Activated CD4-positive, alpha-beta T cell treated with anti-CD3 and anti-CD28 coated beads, Interleukin-2, amount 10 ng/mL, durations not matched to agents 7 days and 5 days (primary cell): ENCODE results near the gene TRERF1. TPM values are rescaled to one million over a fixed set of nuclear protein-coding genes. Genes with fewer than 3 reads are reported as not detected.
A peak's percentile ranks its signal among the peaks of the same experiment; 100 is the strongest.

Source experiments
- CTCF ChIA-PET: fragments of 350-600 bp; sonication (Branson Sonifier 250); formaldehyde crosslinking; loops from one replicate; lab custom pipeline; 2021; ENCODE audit warnings: antibody characterized with exemption; lab: Charles Lee
- POLR2A ChIA-PET: fragments of 350-600 bp; sonication (Branson Sonifier 250); formaldehyde crosslinking; loops from one replicate; lab custom pipeline; 2021; ENCODE audit warnings: antibody characterized with exemption; lab: Charles Lee
- DNase-seq: peaks from one replicate; pipeline ENCODE4 v3.0.0-alpha.2; 2020
- H3K27ac Mint-ChIP-seq: one replicate; pipeline ENCODE4 v1.8.0; 2021; ENCODE audit warnings: mild to moderate bottlenecking, moderate library complexity, mixed read lengths
- H3K27me3 Mint-ChIP-seq: one replicate; pipeline ENCODE4 v1.8.0; 2021; ENCODE audit warnings: mixed read lengths
- H3K36me3 Mint-ChIP-seq: one replicate; pipeline ENCODE4 v1.8.0; 2021; ENCODE audit warnings: low read depth, mixed read lengths
- H3K4me1 Mint-ChIP-seq: one replicate; pipeline ENCODE4 v1.8.0; 2021; ENCODE audit warnings: mixed read lengths
- H3K4me3 Mint-ChIP-seq: one replicate; pipeline ENCODE4 v1.8.0; 2021; ENCODE audit warnings: mild to moderate bottlenecking, moderate library complexity, mixed read lengths
- H3K9me3 Mint-ChIP-seq: one replicate; pipeline ENCODE4 v1.8.0; 2021; ENCODE audit warnings: mixed read lengths
- total RNA-seq, 2 experiments: library from RNA; stranded (reverse); gene quantifications; one replicate each; pipeline ENCODE4 v1.2.3, GENCODE V29; 2021

TRERF1 gene
- total RNA-seq, 2 experiments from 2014 or later, result 18.6 to 20.3 TPM

GRCh38 chr6:42367353-42368011 is 84.2 kb downstream of the TRERF1 start:
- Mint-ChIP-seq H3K4me1 (peaks cover 67% of the 10 kb centered on the region), H3K9me3 (no peaks in the 10 kb centered on the region), H3K36me3 (peaks cover 9% of the 10 kb centered on the region), H3K4me3 (peak overlapping the region; percentile 45), H3K27ac (peak overlapping the region; percentile 90), H3K27me3 (no peaks in the 10 kb centered on the region)
- ChIA-PET CTCF (interaction anchor here (0.9 to 2.9 kb wide), 12 partner anchors 8 to 180 kb away, joined by 3 to 11 read pairs (median 6); no protein-coding TSS in a partner anchor), POLR2A (interaction anchor here (1.0 kb wide), 1 partner anchor 16 kb away, joined by 4 read pairs; no protein-coding TSS in a partner anchor)
- DNase-seq, result peak; percentile 47

DNA sequence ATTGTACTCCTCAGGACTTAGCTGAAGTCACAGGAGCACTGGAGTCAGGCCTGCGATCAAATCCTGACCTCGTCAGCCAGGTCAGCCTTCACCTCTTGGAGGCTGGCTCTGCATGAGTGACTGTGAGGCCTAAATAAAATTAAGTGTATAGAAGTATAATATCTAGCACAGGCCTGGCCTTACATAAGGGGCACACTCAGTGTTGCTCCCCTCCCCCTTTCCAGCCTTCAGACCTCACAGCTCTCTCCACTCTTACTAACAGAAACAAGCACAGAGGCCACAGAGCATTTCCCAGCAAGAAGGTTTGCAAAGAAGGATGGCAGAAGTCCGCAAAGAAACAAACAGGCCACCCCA is 84.8 kb downstream of the TRERF1 start:
- peak overlapping the region; percentile 45 for H3K4me3 Mint-ChIP-seq
- CTCF ChIA-PET, result interaction anchor here (0.9 to 2.9 kb wide), 11 partner anchors 9 to 181 kb away, joined by 3 to 11 read pairs (median 7); no protein-coding TSS in a partner anchor
- POLR2A ChIA-PET, result interaction anchor here (1.0 kb wide), 1 partner anchor 16 kb away, joined by 4 read pairs; no protein-coding TSS in a partner anchor
- H3K36me3 Mint-ChIP-seq, result peaks cover 10% of the 10 kb centered on the region
- H3K27ac Mint-ChIP-seq, result peak overlapping the region; percentile 90
- H3K4me1 Mint-ChIP-seq, result peaks cover 64% of the 10 kb centered on the region
- no peaks in the 10 kb centered on the region for H3K27me3 Mint-ChIP-seq
- H3K9me3 Mint-ChIP-seq, result no peaks in the 10 kb centered on the region
- DNase-seq, result no peak

DNA sequence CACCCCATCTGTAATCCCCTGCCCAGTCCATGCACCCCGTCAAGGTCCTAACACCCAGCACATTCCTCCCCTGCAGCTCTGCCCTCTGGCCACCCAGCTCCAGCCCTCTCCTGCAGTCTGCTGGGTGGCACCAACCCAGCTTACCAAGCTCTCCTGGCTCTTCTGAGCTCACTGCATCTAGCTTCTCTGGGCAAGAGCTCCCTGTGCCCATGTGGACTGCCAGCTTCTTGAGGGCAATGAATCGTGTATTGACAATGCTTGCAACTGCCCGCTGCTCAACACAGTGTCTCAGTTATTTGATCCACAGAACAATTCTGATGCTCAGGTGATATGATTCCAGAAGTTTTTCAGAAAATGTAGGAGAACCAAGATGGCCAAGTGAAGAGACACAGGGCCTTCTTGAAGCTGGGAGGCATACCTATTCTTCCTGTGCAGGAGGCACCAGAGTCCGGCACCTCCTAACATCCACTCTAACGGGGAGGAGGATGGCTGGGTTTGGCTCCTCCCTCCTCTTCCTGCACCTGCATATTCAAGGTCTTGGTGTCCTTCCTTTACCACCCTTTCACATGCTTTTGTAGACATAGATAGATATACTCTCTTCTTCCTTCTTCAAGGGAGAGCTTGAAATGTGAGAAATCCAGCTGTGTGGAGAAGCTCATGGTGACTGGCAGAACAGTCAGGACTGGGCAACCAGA is 85.6 kb downstream of the TRERF1 start:
- no peak for DNase-seq
- H3K4me1 Mint-ChIP-seq, result peaks cover 67% of the 10 kb centered on the region

GRCh38 chr6:42365021-42365420 is 86.7 kb downstream of the TRERF1 start:
- DNase-seq, result no peak
- H3K27ac Mint-ChIP-seq, result peak overlapping the region; percentile 51
- H3K36me3 Mint-ChIP-seq, result peaks cover 22% of the 10 kb centered on the region
- ChIA-PET POLR2A (no interaction called here), CTCF (interaction anchor here (2.6 kb wide), 1 partner anchor 9 kb away, joined by 9 read pairs; no protein-coding TSS in a partner anchor)
- no peak overlapping the region for H3K4me3 Mint-ChIP-seq
- H3K27me3 Mint-ChIP-seq, result no peaks in the 10 kb centered on the region
- H3K9me3 Mint-ChIP-seq, result no peaks in the 10 kb centered on the region
- H3K4me1 Mint-ChIP-seq, result peaks cover 67% of the 10 kb centered on the region

More for the DNA sequence above, 85.6 kb downstream of the TRERF1 start:
- Mint-ChIP-seq H3K36me3 (peaks cover 18% of the 10 kb centered on the region), H3K27ac (peak overlapping the region; percentile 90), H3K4me3 (peak overlapping the region; percentile 26), H3K9me3 (no peaks in the 10 kb centered on the region), H3K27me3 (no peaks in the 10 kb centered on the region)
- ChIA-PET POLR2A (no interaction called here), CTCF (interaction anchor here (0.5 to 2.9 kb wide), 10 partner anchors 8 to 181 kb away, joined by 3 to 11 read pairs (median 6); no protein-coding TSS in a partner anchor)

- POLR2A ChIA-PET, result no interaction called here
- H3K9me3 Mint-ChIP-seq, result no peaks in the 10 kb centered on the region
- CTCF ChIA-PET, result interaction anchor here (1.2 to 2.1 kb wide), 2 partner anchors 10 to 25 kb away, joined by 3 to 5 read pairs; no protein-coding TSS in a partner anchor
- peak overlapping the region; percentile 21 for H3K27ac Mint-ChIP-seq
- no peak for DNase-seq
- H3K27me3 Mint-ChIP-seq, result no peaks in the 10 kb centered on the region
- H3K4me3 Mint-ChIP-seq, result no peak overlapping the region
- H3K4me1 Mint-ChIP-seq, result peaks cover 59% of the 10 kb centered on the region
- peaks cover 24% of the 10 kb centered on the region for H3K36me3 Mint-ChIP-seq
Observed at GRCh38 chr6:42363926-42364849, 87.5 kb downstream of the TRERF1 start.

DNA sequence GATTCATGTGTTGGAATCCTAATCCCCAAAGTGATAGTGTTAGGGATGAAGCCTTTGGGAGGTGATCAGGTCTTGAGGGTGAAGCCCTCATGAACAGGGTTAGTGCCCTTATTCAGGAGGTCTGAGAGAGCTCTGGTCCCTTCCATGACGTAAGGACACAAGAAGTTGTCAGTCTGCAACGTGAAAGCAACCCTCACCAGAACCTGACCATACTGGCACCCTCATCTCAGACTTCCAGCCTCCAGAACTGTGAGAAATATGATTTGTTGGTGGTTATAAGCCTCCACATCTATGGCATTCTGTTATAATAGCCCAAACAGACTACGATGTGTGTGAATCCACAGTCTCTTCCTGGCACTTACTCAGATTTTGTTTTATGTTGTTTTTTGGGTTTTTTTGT is 90.7 kb downstream of the TRERF1 start:
- Mint-ChIP-seq H3K27me3 (no peaks in the 10 kb centered on the region), H3K9me3 (peaks cover 2% of the 10 kb centered on the region), H3K36me3 (peaks cover 35% of the 10 kb centered on the region), H3K4me1 (peaks cover 41% of the 10 kb centered on the region), H3K4me3 (no peak overlapping the region), H3K27ac (no peak overlapping the region)
- ChIA-PET CTCF (interaction anchor here (1.8 kb wide), 1 partner anchor 18 kb away, joined by 6 read pairs; no protein-coding TSS in a partner anchor), POLR2A (interaction anchor here (0.6 kb wide), 1 partner anchor 22 kb away, joined by 4 read pairs; no protein-coding TSS in a partner anchor)
- no peak for DNase-seq

DNA sequence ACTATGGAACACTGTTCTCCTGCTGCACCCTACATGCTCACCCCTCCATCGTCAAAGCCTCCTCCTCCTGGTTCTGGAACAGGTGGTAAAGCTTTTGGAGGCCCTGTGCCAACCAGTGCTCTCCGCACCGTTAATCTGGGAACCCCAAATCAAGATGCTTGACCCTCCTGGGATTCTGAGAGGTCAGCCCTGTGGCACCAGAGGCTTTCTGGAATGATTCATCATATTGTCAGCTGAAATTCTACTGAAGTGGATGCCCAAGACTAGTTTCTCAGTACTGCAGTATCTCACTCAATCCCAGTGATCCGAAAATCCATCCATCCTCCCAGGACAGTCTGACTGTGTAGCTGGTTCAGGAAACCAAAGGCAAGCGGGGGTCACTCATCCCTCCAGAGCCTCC is 92.7 kb downstream of the TRERF1 start:
- Mint-ChIP-seq H3K27ac (no peak overlapping the region), H3K36me3 (peaks cover 32% of the 10 kb centered on the region), H3K9me3 (peaks cover 2% of the 10 kb centered on the region), H3K4me3 (no peak overlapping the region), H3K27me3 (no peaks in the 10 kb centered on the region), H3K4me1 (peaks cover 22% of the 10 kb centered on the region)
- no peak for DNase-seq
- ChIA-PET POLR2A (no interaction called here), CTCF (interaction anchor here (1.0 to 1.8 kb wide), 4 partner anchors 9 to 32 kb away, joined by 3 to 11 read pairs (median 3); no protein-coding TSS in a partner anchor)

- POLR2A ChIA-PET, result no interaction called here
- Mint-ChIP-seq H3K9me3 (peaks cover 2% of the 10 kb centered on the region), H3K4me3 (no peak overlapping the region), H3K4me1 (peaks cover 14% of the 10 kb centered on the region), H3K27me3 (no peaks in the 10 kb centered on the region), H3K27ac (no peak overlapping the region), H3K36me3 (peaks cover 14% of the 10 kb centered on the region)
- CTCF ChIA-PET, result interaction anchor here (2.2 kb wide), 1 partner anchor 11 kb away, joined by 9 read pairs; no protein-coding TSS in a partner anchor
- no peak for DNase-seq
Observed at GRCh38 chr6:42355416-42355815, 96.3 kb downstream of the TRERF1 start.

GRCh38 chr6:42354702-42355101 is 97.0 kb downstream of the TRERF1 start:
- no peak overlapping the region for H3K4me3 Mint-ChIP-seq
- no peak overlapping the region for H3K27ac Mint-ChIP-seq
- peaks cover 2% of the 10 kb centered on the region for H3K9me3 Mint-ChIP-seq
- H3K4me1 Mint-ChIP-seq, result peaks cover 14% of the 10 kb centered on the region
- peaks cover 12% of the 10 kb centered on the region for H3K36me3 Mint-ChIP-seq
- CTCF ChIA-PET, result interaction anchor here (2.2 kb wide), 1 partner anchor 12 kb away, joined by 9 read pairs; no protein-coding TSS in a partner anchor
- H3K27me3 Mint-ChIP-seq, result no peaks in the 10 kb centered on the region
- no peak for DNase-seq
- POLR2A ChIA-PET, result no interaction called here

GRCh38 chr6:42352856-42353564 is 98.7 kb downstream of the TRERF1 start:
- ChIA-PET CTCF (interaction anchor here (0.8 to 1.6 kb wide), 5 partner anchors 14 to 236 kb away, joined by 3 to 7 read pairs (median 3); no protein-coding TSS in a partner anchor), POLR2A (interaction anchor here (0.7 to 0.8 kb wide), 2 partner anchors 9 to 13 kb away, joined by 3 to 11 read pairs; no protein-coding TSS in a partner anchor)
- Mint-ChIP-seq H3K4me3 (no peak overlapping the region), H3K27me3 (no peaks in the 10 kb centered on the region), H3K9me3 (peaks cover 2% of the 10 kb centered on the region), H3K27ac (no peak overlapping the region), H3K36me3 (peaks cover 12% of the 10 kb centered on the region), H3K4me1 (peaks cover 8% of the 10 kb centered on the region)
- DNase-seq, result no peak

DNA sequence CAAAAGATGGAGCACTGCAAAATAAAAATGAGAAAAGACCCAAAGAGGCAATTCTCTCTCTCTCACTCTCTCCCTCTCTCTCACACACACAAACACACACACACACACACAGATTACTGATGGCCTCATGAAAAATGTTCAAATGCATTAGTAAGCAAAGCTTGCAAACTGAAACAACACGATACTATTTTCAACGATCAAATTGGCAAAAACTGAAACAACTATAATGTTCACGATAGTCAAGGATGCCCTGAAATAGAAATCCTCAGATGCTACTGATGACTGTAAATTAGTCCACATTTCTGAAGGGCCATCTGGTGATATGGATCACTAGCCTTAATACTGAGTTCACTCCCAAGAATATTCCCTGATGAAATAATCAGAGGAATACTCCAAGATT is 100.8 kb downstream of the TRERF1 start:
- Mint-ChIP-seq H3K9me3 (no peaks in the 10 kb centered on the region), H3K27me3 (no peaks in the 10 kb centered on the region), H3K36me3 (peaks cover under 1% of the 10 kb centered on the region), H3K4me3 (no peak overlapping the region), H3K4me1 (peaks cover 16% of the 10 kb centered on the region), H3K27ac (no peak overlapping the region)
- DNase-seq, result no peak
- CTCF ChIA-PET, result interaction anchor here (0.8 to 1.6 kb wide), 3 partner anchors 9 to 35 kb away, joined by 3 to 4 read pairs (median 3); no protein-coding TSS in a partner anchor
- POLR2A ChIA-PET, result no interaction called here
